HG02884 (cell line): ENCODE data around the gene SLC44A3.
"Not testable (repeated sequence)": the region's sequence is repeated elsewhere in the genome, so short reads cannot be mapped to it uniquely, and the experiment has no call there.

Source experiments
- ATAC-seq: cut with Tn5 transposase; IDR thresholded peaks from one replicate; pipeline ENCODE4 v1.9.1; 2021; ENCODE audit warnings: mild to moderate bottlenecking, moderate library complexity; ENCODE audit not compliant: unreplicated experiment

The SLC44A3 gene

GRCh38 chr1:94928293-94928939, 108.3 kb downstream of the SLC44A3 start:
- ATAC-seq, result no peak

- ATAC-seq, result no peak
These were observed 109.4 kb downstream of the SLC44A3 start for GRCh38 chr1:94929351-94930217.

GRCh38 chr1:94931254-94931841, 111.2 kb downstream of the SLC44A3 start:
- no peak for ATAC-seq

GRCh38 chr1:94934551-94934950, 114.4 kb downstream of the SLC44A3 start:
- ATAC-seq, result no peak

GRCh38 chr1:94935034-94935433, 114.9 kb downstream of the SLC44A3 start:
- no peak for ATAC-seq

GRCh38 chr1:94935476-94935875, 115.3 kb downstream of the SLC44A3 start:
- no peak for ATAC-seq

GRCh38 chr1:94936861-94937620, 116.9 kb downstream of the SLC44A3 start:
- ATAC-seq, result no peak

- ATAC-seq, result no peak
These were observed 117.7 kb downstream of the SLC44A3 start for GRCh38 chr1:94937820-94938219.

- ATAC-seq, result no peak
These were observed 120.6 kb downstream of the SLC44A3 start for GRCh38 chr1:94940738-94941137.

- not testable (repeated sequence) for ATAC-seq
These were observed 121.3 kb downstream of the SLC44A3 start for GRCh38 chr1:94941480-94941879.

GRCh38 chr1:94942171-94943128, 122.3 kb downstream of the SLC44A3 start:
- no peak for ATAC-seq
